ENCODE results near the gene CALN1. TPM values are rescaled to one million over a fixed set of nuclear protein-coding genes. Genes with fewer than 3 reads are reported as not detected.

The CALN1 gene
- total RNA-seq, 4 donors from 2014 or later = under 0.01 to 0.06 TPM; not detected in 2

DNA sequence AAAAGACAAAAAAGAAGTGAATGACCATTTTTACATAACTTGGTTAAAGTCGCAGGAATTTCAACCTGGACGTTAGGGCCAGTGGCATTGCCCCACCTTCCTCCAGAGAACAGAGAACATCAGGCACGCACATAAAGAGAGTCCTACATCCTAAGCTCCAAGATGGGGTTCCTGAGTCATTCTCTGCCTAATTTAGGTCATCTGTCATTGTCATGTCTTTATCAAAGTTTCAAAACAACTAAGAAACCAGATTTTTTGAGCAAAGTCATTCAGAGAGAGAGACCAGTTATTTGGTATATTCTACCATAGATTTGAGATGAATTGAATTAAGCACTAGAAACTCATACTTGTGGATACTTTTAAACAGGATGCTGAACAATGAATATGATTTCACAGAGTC is 241.7 kb downstream of the CALN1 start:
- Histone ChIP-seq H3K4me3 (no peak overlapping the region), H3K27ac (replicated peaks in 1 of 4) (no peak overlapping the region), H3K4me1 (no peaks in the 10 kb centered on the region), H3K9me3 (peaks cover 0 to 27% (median 8%) of the 10 kb centered on the region in 4 donors), H3K36me3 (no peaks in the 10 kb centered on the region), H3K27me3 (no peaks in the 10 kb centered on the region)
- intact Hi-C loops (cut with DNase I) = no loop called here
- WGBS = 83% methylated on average over 3 of the region's 3 CpGs
- no peak for DNase-seq (ENCODE audit: extremely low spot score)
- TF ChIP-seq POLR2A (IDR thresholded peaks at IDR 0.05; ENCODE audit: low read depth) (no peak), POLR2AphosphoS5 (IDR thresholded peaks at IDR 0.05) (no peak), EP300 (IDR thresholded peaks at IDR 0.05) (no peak)
- TF ChIP-seq, protein P1, sequence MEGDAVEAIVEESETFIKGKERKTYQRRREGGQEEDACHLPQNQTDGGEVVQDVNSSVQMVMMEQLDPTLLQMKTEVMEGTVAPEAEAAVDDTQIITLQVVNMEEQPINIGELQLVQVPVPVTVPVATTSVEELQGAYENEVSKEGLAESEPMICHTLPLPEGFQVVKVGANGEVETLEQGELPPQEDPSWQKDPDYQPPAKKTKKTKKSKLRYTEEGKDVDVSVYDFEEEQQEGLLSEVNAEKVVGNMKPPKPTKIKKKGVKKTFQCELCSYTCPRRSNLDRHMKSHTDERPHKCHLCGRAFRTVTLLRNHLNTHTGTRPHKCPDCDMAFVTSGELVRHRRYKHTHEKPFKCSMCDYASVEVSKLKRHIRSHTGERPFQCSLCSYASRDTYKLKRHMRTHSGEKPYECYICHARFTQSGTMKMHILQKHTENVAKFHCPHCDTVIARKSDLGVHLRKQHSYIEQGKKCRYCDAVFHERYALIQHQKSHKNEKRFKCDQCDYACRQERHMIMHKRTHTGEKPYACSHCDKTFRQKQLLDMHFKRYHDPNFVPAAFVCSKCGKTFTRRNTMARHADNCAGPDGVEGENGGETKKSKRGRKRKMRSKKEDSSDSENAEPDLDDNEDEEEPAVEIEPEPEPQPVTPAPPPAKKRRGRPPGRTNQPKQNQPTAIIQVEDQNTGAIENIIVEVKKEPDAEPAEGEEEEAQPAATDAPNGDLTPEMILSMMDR (IDR thresholded peaks at IDR 0.05) = no peak

DNA sequence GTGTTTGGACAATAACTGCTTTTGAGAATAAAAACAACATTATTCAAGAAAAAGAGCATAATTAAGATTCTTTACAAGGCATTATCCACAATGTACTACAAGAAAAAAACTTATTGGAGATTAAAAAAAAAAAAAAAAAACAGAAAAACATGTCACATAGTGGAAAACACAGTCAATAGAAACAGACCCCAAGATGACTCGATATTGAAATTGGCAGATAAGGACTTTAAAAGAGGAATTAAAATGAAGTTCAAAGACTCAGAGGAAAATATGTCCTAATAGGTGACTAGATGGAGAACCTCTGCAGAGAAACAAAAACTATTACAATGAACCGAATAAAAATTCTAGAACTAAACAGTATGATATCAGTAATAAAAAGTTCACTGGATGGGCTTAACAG is 248.9 kb downstream of the CALN1 start:
- no peak for TF ChIP-seq EP300 (IDR thresholded peaks at IDR 0.05)
- TF ChIP-seq, protein P1 (IDR thresholded peaks at IDR 0.05) = no peak
- no peak for TF ChIP-seq POLR2AphosphoS5 (IDR thresholded peaks at IDR 0.05)
- no peak for TF ChIP-seq POLR2A (IDR thresholded peaks at IDR 0.05; ENCODE audit: low read depth)
- no peaks in the 10 kb centered on the region for H3K27me3 ChIP-seq
- no peak for DNase-seq (ENCODE audit: extremely low spot score)
- no peaks in the 10 kb centered on the region for H3K36me3 ChIP-seq
- intact Hi-C loops (cut with DNase I) = no loop called here
- WGBS = 95% methylated on average over 2 of the region's 2 CpGs
- H3K27ac ChIP-seq (replicated peaks in 1 of 4) = no peak overlapping the region
- H3K4me1 ChIP-seq = no peaks in the 10 kb centered on the region
- H3K9me3 ChIP-seq = peaks cover 0 to 41% (median 21%) of the 10 kb centered on the region in 4 donors
- no peak overlapping the region for H3K4me3 ChIP-seq

DNA sequence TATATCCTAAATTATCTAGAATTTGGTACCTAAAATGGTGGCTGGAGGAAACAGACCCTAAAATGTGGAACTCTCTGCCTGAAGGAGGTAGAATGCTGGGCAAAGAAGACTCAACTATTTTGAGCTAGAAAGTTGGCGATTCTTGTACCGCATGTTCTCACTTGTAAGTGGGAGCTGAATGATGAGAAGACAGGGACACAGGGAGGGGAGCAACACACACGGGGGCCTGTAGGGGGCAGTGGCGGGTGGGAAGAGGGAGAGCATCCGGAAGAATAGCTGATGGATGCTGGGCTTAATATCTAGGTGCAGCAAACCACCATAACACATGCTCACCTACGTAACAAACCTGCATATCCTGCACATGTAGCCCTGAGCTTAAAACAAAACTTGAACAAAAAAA is 250.6 kb downstream of the CALN1 start:
- intact Hi-C loops (cut with DNase I) = no loop called here
- H3K27me3 ChIP-seq = no peaks in the 10 kb centered on the region
- H3K4me1 ChIP-seq = no peaks in the 10 kb centered on the region
- H3K36me3 ChIP-seq = no peaks in the 10 kb centered on the region
- no peak overlapping the region for H3K4me3 ChIP-seq
- H3K9me3 ChIP-seq = peaks cover 0 to 41% (median 21%) of the 10 kb centered on the region in 4 donors
- H3K27ac ChIP-seq (replicated peaks in 1 of 4) = no peak overlapping the region
- no peak for TF ChIP-seq POLR2A (IDR thresholded peaks at IDR 0.05; ENCODE audit: low read depth)
- no peak for TF ChIP-seq EP300 (IDR thresholded peaks at IDR 0.05)
- TF ChIP-seq POLR2AphosphoS5 (IDR thresholded peaks at IDR 0.05) = no peak
- TF ChIP-seq, protein P1 (IDR thresholded peaks at IDR 0.05) = no peak
- WGBS = 65% methylated on average over 6 of the region's 6 CpGs
- DNase-seq (ENCODE audit: extremely low spot score) = peak; percentile 66

DNA sequence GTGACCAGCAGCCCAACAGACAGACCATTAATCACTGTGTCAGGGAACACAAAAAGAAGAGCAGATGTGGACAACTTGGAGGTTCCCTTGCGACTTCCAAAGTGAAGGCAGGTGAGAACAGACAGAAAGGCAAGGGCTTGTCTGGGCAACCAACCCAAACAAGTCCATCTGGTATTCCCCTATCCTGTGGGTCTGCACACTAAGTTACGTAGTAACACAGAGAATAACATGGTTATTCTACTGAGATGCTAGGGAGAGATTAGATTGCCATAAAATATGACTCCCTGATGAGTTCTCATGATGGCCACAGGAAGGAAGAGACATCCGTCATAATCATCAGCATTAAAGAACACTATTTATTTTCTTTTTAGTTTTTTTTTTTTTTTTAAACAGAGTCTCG is 252.2 kb downstream of the CALN1 start:
- Histone ChIP-seq H3K9me3 (peaks cover 0 to 35% (median 20%) of the 10 kb centered on the region in 4 donors), H3K27me3 (no peaks in the 10 kb centered on the region), H3K27ac (replicated peaks in 1 of 4) (no peak overlapping the region), H3K36me3 (no peaks in the 10 kb centered on the region), H3K4me3 (no peak overlapping the region), H3K4me1 (no peaks in the 10 kb centered on the region)
- intact Hi-C loops (cut with DNase I) = no loop called here
- 20% methylated on average over 4 of the region's 4 CpGs for WGBS
- DNase-seq (ENCODE audit: extremely low spot score) = peak; percentile 21
- TF ChIP-seq EP300 (IDR thresholded peaks at IDR 0.05) (no peak), POLR2AphosphoS5 (IDR thresholded peaks at IDR 0.05) (no peak), POLR2A (IDR thresholded peaks at IDR 0.05; ENCODE audit: low read depth) (no peak)

GRCh38 chr7:72156671-72157070 is 255.5 kb downstream of the CALN1 start:
- 78% methylated on average over 3 of the region's 3 CpGs for WGBS
- intact Hi-C loops (cut with DNase I) = no loop called here
- H3K4me3 ChIP-seq = no peak overlapping the region
- peak; percentile 57 for DNase-seq (ENCODE audit: extremely low spot score)
- no peaks in the 10 kb centered on the region for H3K36me3 ChIP-seq
- H3K4me1 ChIP-seq = peaks cover 0 to 5% (median 2%) of the 10 kb centered on the region in 4 donors
- no peak for TF ChIP-seq POLR2AphosphoS5 (IDR thresholded peaks at IDR 0.05)
- no peak for TF ChIP-seq POLR2A (IDR thresholded peaks at IDR 0.05; ENCODE audit: low read depth)
- TF ChIP-seq EP300 (IDR thresholded peaks at IDR 0.05) = no peak
- TF ChIP-seq, protein P1 (IDR thresholded peaks at IDR 0.05) = no peak
- H3K9me3 ChIP-seq = peaks cover 0 to 6% (median 1%) of the 10 kb centered on the region in 4 donors
- no peaks in the 10 kb centered on the region for H3K27me3 ChIP-seq
- no peak overlapping the region for H3K27ac ChIP-seq (replicated peaks in 1 of 4)
